IPS-15b (cell line): Measurements from ENCODE around the gene MRPL18.
"Not testable (repeated sequence)": the region's sequence is repeated elsewhere in the genome, so short reads cannot be mapped to it uniquely, and the experiment has no call there.

ENCODE experiments used
- H3K27me3 ChIP-seq: one replicate; pipeline ENCODE4 v1.6.1; 2013; ENCODE audit warnings: low read length; ENCODE audit not compliant: control insufficient read depth, insufficient read depth
- H3K36me3 ChIP-seq: one replicate; pipeline ENCODE4 v1.6.1; 2013; ENCODE audit warnings: low read length; ENCODE audit not compliant: control insufficient read depth, insufficient read depth
- H3K4me1 ChIP-seq: one replicate; pipeline ENCODE4 v1.6.1; 2013; ENCODE audit warnings: mild to moderate bottlenecking, low read length; ENCODE audit not compliant: control insufficient read depth, insufficient read depth
- H3K4me3 ChIP-seq: one replicate; pipeline ENCODE4 v1.5.1; 2013; ENCODE audit warnings: low read depth, low read length
- H3K9ac ChIP-seq: one replicate; pipeline ENCODE4 v1.6.1; 2013; ENCODE audit warnings: low read depth, mild to moderate bottlenecking, low read length
- H3K9me3 ChIP-seq: one replicate; pipeline ENCODE4 v1.6.1; 2013; ENCODE audit warnings: mild to moderate bottlenecking, low read length; ENCODE audit not compliant: control insufficient read depth, insufficient read depth

The MRPL18 gene

GRCh38 chr6:159778131-159778530 lies 12.1 kb upstream of the MRPL18 start:
- H3K36me3 ChIP-seq: peaks cover 37% of the 10 kb centered on the region
- no peaks in the 10 kb centered on the region for H3K27me3 ChIP-seq
- no peaks in the 10 kb centered on the region for H3K9me3 ChIP-seq
- H3K4me3 ChIP-seq: no peak overlapping the region
- no peak overlapping the region for H3K9ac ChIP-seq
- H3K4me1 ChIP-seq: no peaks in the 10 kb centered on the region

DNA sequence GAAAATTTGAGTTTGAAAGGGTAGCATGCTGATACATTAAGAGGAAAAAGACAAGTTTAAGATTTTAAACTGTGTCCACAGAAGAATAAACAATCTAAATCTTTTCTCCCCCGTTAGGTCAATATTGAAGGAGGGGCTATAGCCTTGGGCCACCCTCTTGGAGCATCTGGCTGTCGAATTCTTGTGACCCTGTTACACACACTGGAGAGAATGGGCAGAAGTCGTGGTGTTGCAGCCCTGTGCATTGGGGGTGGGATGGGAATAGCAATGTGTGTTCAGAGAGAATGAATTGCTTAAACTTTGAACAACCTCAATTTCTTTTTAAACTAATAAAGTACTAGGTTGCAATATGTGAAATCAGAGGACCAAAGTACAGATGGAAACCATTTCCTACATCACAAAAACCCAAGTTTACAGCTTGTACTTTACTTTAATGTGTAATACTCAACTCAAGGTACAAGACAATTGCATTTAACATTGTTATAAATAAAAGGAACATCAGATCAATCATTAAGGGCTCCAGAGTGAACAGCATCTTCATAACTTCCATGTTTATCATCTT lies 11.6 kb upstream of the MRPL18 start:
- H3K36me3 ChIP-seq: peaks cover 37% of the 10 kb centered on the region
- H3K27me3 ChIP-seq: no peaks in the 10 kb centered on the region
- no peaks in the 10 kb centered on the region for H3K9me3 ChIP-seq
- no peaks in the 10 kb centered on the region for H3K4me1 ChIP-seq
- H3K9ac ChIP-seq: no peak overlapping the region
- no peak overlapping the region for H3K4me3 ChIP-seq

DNA sequence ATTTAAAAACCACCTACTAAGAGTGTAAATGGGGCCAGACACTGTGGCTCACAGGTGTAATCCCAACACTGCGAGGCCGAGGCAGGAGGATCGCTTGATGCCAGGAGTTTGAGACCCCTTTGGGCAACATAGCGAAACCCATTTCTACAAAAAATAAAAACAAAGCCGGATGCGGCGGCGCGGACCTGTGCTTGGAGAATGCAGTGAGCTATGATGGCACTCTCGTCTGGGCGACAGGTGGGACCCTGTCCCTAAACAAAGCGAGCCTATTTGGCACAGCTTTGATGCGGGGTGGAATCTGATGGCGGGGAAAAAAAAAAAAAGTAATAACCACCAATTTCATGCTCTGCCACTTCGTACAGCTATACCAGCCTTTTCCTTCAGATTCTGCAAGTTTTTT lies 2.0 kb upstream of the MRPL18 start:
- Histone ChIP-seq H3K36me3 (peaks cover 4% of the 10 kb centered on the region), H3K4me1 (peaks cover 6% of the 10 kb centered on the region), H3K27me3 (no peaks in the 10 kb centered on the region), H3K4me3 (peak overlapping the region; percentile 89), H3K9ac (peak overlapping the region; percentile 92), H3K9me3 (no peaks in the 10 kb centered on the region)

DNA sequence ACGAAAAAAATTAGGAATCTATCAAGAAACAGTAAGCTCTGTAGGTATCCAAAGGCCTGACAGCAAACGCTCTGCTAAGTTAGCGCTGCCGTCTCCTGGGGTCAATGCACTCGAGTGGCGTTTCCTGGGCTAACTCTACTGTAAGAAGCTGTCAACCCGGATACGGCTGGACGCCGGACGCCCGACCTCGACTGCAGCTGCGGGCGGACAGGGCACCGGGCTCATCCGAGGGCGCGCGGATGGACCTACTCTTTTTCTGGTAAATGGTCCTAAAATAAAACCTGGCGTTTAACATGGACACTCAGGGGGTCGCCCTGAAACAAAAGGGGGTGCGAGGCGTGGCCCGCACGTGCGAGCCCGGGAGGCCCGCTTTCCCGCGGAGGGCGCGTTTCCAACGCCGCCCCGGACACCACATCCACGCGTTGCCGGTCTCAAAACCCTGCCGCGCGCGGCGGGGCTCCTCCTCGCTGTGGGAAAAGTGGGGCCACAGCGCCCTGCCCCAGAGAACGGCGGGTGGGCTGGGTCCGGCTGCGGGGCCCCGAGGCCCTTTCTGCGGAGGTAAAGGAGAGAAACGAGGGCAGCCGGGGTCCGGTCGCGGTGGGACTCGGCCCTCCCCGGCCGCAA lies 1.4 kb upstream of the MRPL18 start:
- Histone ChIP-seq H3K4me3 (peak overlapping the region; percentile 89), H3K36me3 (peaks cover 4% of the 10 kb centered on the region), H3K9me3 (no peaks in the 10 kb centered on the region), H3K4me1 (peaks cover 7% of the 10 kb centered on the region), H3K9ac (peak overlapping the region; percentile 92), H3K27me3 (no peaks in the 10 kb centered on the region)

- Histone ChIP-seq H3K9ac (peak within 1 kb of the TSS; percentile 92), H3K27me3 (no peaks in the 10 kb centered on the region), H3K4me1 (peaks cover 13% of the 10 kb centered on the region), H3K36me3 (peaks cover 4% of the 10 kb centered on the region), H3K9me3 (no peaks in the 10 kb centered on the region), H3K4me3 (peak within 1 kb of the TSS; percentile 100)
Observed at GRCh38 chr6:159789377-159790148, 704 bp upstream of the MRPL18 start, which contains the start of gene TCP1. Gene TCP1, minus strand, starts transcription at chr6:159789602. Its CDS starts 134 bp downstream, at chr6:159789468.

DNA sequence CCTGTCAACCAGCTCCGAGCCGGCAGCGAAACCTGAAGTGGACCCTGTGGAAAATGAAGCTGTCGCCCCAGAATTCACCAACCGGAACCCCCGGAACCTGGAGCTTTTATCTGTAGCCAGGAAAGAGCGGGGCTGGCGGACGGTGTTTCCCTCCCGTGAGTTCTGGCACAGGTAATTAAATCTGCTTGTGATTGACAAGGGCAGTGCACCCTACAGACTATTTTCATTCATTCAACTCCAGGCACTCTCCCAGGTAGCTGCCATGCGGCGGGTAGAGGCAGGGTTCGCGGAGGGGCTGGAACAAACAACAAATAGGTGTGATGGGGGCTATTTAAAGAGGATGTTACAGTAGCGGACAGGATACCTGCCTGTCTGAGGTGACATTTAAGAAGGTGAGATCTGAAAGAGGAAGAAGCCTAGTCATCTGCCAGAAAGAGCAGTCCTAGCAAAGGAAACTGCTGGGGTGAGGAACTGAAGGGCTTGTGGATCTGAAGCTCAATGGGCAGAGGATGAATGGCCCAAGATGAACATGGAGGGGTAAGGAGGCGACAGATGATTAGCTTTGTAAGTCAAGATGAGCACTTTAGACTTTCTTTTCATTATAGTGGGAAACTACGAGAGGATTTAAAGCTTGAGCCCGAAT lies 810 bp downstream of the MRPL18 start:
- Histone ChIP-seq H3K4me1 (peaks cover 15% of the 10 kb centered on the region), H3K4me3 (peak overlapping the region; percentile 100), H3K27me3 (no peaks in the 10 kb centered on the region), H3K9me3 (no peaks in the 10 kb centered on the region), H3K9ac (peak overlapping the region; percentile 92), H3K36me3 (peaks cover 4% of the 10 kb centered on the region)

- H3K4me1 ChIP-seq: not testable (repeated sequence)
Observed at GRCh38 chr6:159794976-159795375, 4.7 kb downstream of the MRPL18 start.

DNA sequence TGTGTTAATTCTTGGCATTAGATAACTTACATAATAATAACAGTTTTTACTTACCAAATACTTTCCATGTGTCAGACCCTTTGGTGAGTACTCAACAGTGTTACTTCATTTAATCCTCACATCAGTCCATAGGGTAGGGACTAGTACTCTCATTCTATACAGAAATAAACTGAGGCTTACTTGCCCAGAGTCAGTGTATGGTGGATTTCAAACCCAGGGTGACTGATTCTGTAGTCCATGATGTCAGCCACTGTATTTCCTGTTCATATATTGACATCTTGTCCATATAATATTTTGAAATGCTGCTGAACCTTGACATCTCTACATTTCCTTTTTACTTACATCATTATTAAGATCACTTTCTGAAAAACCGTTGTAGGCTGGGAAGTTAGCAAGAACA lies 7.3 kb downstream of the MRPL18 start:
- Histone ChIP-seq H3K9me3 (no peaks in the 10 kb centered on the region), H3K4me1 (peaks cover 10% of the 10 kb centered on the region), H3K4me3 (no peak overlapping the region), H3K9ac (no peak overlapping the region), H3K36me3 (peaks cover 19% of the 10 kb centered on the region), H3K27me3 (no peaks in the 10 kb centered on the region)

More at GRCh38 chr6:159794976-159795375, 4.7 kb downstream of the MRPL18 start:
- not testable (repeated sequence) for H3K27me3 ChIP-seq, H3K9ac ChIP-seq, H3K9me3 ChIP-seq, H3K4me3 ChIP-seq
- H3K36me3 ChIP-seq: peaks cover 19% of the 10 kb centered on the region

GRCh38 chr6:159800141-159800865 lies 10.0 kb downstream of the MRPL18 start, which contains the start of gene PNLDC1:
Gene PNLDC1, plus strand, starts transcription at chr6:159800276. Its CDS starts 32 bp downstream, at chr6:159800308.
- Histone ChIP-seq H3K4me1 (peaks cover 2% of the 10 kb centered on the region), H3K27me3 (no peaks in the 10 kb centered on the region), H3K36me3 (peaks cover 19% of the 10 kb centered on the region), H3K9me3 (no peaks in the 10 kb centered on the region), H3K4me3 (no peak within 1 kb of the TSS), H3K9ac (no peak within 1 kb of the TSS)

GRCh38 chr6:159801935-159802334 lies 11.7 kb downstream of the MRPL18 start:
- Histone ChIP-seq H3K36me3 (peaks cover 13% of the 10 kb centered on the region), H3K9ac (no peak overlapping the region), H3K27me3 (no peaks in the 10 kb centered on the region), H3K9me3 (no peaks in the 10 kb centered on the region), H3K4me3 (no peak overlapping the region), H3K4me1 (no peaks in the 10 kb centered on the region)

DNA sequence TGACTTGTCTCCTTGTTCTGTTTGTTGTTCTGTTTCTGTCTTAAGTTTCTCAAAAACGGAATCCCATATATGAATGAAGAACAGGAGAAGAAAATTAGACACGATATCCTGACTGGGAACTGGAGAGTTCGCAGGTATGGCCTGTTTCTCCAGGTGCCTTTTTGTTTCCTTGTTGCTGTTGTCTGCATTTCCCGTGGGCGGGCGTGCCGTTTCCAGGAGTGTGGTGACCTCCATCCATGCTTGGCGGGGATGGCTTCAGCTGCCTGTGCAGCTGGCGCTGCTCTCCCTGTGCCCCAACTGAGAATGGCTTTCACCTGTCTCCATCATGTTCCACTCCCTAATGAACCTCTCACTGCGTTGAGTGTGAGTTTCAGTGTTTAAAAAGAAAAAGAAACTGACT lies 14.2 kb downstream of the MRPL18 start:
- Histone ChIP-seq H3K9me3 (no peaks in the 10 kb centered on the region), H3K9ac (no peak overlapping the region), H3K4me1 (no peaks in the 10 kb centered on the region), H3K27me3 (no peaks in the 10 kb centered on the region), H3K36me3 (no peaks in the 10 kb centered on the region), H3K4me3 (no peak overlapping the region)
